GM19455 (cell line): ENCODE data around the gene POLR2H.
"Not testable (repeated sequence)": the region's sequence is repeated elsewhere in the genome, so short reads cannot be mapped to it uniquely, and the experiment has no call there.

Experiments
- ATAC-seq: cut with Tn5 transposase; IDR thresholded peaks from one replicate; pipeline ENCODE4 v1.9.1; 2021; ENCODE audit not compliant: unreplicated experiment

POLR2H gene

DNA sequence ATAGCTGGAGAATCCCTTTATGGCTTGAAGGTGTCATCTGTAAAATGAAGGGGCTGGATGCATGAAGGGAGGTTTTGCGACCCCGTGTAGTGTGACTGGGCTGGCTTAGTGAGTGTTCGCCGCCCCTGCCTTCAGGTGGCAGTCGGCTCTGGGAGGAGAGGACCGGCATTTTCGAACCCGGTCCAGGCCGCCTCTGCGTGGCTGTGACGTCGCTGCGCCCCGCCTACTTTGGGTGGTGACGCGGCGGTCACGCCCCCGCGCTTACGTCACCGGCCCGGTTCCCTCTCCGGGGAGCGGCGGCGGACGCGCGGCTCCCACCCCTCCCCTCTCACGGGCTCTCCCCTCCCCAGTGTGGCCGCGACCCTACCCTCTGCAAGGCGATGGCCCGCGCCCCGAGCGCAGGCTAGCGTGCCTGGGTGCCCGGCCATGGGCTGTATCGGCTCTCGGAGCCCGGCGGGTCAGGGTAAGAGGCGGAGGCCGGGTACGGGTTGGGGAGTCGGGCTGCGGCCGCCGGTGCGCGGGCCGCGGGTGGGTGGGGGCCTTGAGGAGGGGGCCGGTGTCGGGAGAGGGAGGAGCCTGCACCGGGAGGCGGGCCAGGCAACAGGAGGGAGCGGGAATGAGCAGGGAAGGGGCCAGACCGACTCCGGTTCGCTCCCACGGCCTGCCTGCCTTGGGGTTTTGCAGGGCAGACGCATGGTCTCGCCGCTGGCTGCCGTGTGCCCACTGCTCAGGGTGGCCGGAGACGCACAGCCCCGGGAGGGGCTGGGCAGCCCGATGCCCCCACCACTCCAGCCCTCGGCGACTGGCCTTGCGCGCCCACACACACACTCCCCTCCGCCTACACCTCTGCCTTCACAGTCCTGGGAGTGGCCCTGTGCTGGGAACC, 25.6 kb upstream of the POLR2H start:
- peak; percentile 87 for ATAC-seq

- no peak for ATAC-seq
Observed at GRCh38 chr3:184336547-184337398, 24.7 kb upstream of the POLR2H start.

- no peak for ATAC-seq
Observed at GRCh38 chr3:184337399-184337714, 24.2 kb upstream of the POLR2H start, which contains the start of gene FAM131A. FAM131A (plus strand) TSS chr3:184337600; CDS start chr3:184337631, 31 bp downstream.

- ATAC-seq: no peak
Observed at GRCh38 chr3:184337981-184338380, 23.5 kb upstream of the POLR2H start.

DNA sequence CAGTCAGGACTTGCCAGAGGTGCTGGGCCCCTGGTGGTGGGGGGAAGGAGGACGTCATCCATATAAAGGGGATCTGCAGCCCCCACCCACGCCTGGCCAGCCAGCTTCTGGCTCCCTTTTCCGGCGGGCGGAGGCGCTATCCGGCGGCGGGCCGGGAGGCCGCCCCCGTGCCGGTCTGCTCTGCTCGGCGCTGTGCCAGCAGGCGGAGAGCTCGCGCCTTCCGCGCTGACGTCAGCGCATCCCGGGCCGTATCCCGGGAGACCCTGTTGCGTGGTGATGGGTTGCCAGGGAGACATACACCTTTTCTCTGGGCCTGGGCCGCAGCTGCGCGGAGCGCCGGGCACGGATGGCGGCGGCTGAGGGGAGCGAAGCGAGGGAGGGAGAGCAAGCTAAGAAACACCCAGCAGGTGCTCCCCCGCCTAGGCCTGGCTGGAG, 23.0 kb upstream of the POLR2H start:
- no peak for ATAC-seq

- no peak for ATAC-seq
Observed at GRCh38 chr3:184339001-184339400, 22.5 kb upstream of the POLR2H start.

DNA sequence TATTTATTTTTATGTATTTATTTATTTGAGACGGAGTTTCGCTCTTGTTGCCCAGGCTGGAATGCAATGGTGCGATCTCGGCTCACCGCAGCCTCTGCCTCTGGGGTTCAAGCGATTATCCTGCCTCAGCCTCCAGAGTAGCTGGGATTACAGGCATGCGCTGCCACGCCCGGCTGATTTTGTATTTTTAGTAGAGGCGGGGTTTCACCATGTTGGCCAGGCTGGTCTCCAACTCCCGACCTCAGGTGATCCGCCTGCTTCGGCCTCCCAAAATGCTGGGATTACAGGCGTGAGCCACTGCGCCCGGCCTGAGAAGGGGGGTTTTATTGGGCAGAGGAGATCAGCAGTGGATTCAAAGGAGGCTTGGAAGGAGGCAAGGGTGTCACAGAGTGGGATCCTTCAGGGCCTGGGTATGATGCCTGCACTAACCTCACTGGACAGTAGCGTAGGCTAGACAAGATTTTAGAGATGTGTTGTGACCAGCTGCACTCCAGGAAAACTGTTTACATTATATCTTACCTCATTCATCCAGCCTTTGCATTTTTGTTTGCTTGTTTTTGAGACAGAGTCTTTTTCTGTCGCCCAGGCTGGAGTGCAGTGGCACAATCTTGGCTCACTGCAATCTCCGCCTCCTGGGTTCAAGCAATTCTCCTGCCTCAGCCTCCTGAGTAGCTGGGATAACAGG, 21.9 kb upstream of the POLR2H start:
- ATAC-seq: not testable (repeated sequence)

GRCh38 chr3:184341925-184342324, 19.6 kb upstream of the POLR2H start:
- no peak for ATAC-seq

- no peak for ATAC-seq
Observed at GRCh38 chr3:184343200-184343876, 18.2 kb upstream of the POLR2H start.

- ATAC-seq: no peak
Observed at GRCh38 chr3:184344579-184345316, 16.8 kb upstream of the POLR2H start.

DNA sequence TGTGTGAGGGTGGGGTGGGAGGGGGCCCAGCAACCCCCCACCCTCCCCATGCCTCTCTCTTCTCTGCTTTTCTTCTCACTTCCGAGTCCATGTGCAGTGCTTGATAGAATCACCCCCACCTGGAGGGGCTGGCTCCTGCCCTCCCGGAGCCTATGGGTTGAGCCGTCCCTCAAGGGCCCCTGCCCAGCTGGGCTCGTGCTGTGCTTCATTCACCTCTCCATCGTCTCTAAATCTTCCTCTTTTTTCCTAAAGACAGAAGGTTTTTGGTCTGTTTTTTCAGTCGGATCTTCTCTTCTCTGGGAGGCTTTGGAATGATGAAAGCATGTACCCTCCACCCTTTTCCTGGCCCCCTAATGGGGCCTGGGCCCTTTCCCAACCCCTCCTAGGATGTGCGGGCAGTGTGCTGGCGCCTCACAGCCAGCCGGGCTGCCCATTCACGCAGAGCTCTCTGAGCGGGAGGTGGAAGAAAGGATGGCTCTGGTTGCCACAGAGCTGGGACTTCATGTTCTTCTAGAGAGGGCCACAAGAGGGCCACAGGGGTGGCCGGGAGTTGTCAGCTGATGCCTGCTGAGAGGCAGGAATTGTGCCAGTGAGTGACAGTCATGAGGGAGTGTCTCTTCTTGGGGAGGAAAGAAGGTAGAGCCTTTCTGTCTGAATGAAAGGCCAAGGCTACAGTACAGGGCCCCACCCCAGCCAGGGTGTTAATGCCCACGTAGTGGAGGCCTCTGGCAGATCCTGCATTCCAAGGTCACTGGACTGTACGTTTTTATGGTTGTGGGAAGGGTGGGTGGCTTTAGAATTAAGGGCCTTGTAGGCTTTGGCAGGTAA, 16.0 kb upstream of the POLR2H start:
- ATAC-seq: no peak

GRCh38 chr3:184346480-184347190, 14.9 kb upstream of the POLR2H start:
- no peak for ATAC-seq

DNA sequence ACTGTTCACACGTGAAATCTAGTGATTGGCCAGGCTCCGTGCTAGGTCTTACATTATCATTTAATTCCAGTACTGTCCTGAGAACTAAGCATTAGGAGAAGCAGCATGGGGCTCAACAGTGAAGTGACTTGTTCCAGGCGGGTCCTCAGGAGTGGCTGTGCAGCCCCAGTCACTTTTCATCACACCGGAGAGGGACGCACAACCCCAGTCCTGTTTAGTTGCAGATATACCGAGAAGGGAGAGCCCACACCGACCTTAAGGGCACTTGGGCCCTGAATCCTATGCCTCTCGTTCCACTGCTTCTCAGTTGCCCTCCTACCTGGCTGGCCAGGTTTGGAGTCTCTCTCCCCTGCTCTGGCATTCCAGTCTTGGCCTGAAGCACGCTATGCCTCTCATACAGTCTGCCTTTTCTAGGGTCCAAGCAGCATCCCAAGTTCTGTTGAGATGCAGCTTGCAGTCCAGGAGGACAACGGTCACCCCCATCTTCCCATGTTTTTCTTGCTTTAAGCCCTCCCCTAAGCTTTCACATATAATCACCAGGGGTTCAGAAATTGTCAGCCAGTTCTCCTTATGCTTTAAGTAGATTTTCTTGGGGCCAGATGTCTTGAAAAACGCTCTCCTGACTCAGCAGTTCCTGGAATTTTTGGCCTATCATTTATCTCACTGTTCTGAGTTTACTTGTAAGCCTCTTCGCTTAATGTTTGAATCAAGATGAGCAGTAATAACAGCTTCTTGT, 14.0 kb upstream of the POLR2H start:
- ATAC-seq: no peak

- ATAC-seq: no peak
Observed at GRCh38 chr3:184348057-184348382, 13.5 kb upstream of the POLR2H start.

- no peak for ATAC-seq
Observed at GRCh38 chr3:184349563-184350470, 11.7 kb upstream of the POLR2H start.

DNA sequence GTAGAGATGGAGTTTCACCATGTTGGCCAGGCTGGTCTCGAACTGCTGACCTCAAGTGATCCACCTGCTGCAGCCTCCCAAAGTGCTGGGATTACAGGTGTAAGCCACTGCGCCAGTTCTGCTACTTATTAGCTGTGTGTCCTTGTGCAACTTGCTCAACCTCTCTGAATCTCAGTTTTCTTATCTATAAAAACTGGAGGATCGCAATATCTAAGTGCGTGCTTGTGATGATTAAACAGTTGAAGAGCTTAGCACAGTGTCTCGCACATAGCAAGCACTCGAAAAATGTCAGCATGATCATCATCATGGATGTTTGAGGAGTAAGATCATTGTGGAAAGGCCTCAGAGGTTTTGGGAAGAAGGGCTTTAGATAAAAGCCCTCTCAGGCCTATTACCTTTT, 10.9 kb upstream of the POLR2H start:
- no peak for ATAC-seq

DNA sequence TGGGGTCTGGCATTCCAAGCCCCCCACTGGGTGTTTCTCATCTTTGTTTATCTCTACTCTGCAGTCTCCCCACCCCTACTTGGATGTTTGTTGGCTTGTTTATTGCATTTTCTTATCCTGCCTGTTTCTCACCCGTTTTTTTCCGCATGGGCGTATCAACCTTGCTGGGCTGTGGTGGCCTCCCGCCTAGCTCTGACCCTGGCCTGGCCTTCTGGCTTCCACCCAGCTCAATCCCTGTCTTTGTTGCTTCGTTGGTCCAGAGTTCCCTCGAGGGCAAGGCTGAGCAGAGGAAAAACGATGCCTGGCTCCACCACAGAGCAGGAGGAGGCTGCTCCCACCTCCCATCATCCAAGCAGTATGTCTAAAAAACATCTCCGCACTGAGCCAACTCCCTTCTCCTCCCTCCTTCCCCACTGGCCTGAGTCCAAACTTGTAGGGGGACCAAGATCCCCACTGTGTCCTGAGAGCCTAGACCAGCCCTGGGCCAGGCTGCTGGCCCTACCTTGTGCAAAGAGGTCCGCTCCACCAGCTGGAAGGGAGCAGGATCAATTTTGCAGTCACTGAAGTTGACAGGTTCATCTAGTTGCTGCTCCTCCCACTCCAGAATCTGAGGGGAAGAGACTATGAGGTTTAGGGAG, 9.9 kb upstream of the POLR2H start:
- no peak for ATAC-seq
